Measurements from ENCODE around the gene WDFY4. TPM values are rescaled to one million over a fixed set of nuclear protein-coding genes. Genes with fewer than 3 reads are reported as not detected.

WDFY4 gene
- polyA plus RNA-seq, 1 donor (not counting 4 experiments of a cell fraction or from before 2014, with no cell fraction given) = 0.04 TPM

- Histone ChIP-seq H3K4me1 (ENCODE audit: control insufficient read depth, extremely low read depth, insufficient read depth, low read length) (no peaks in the 10 kb centered on the region), H3K9me3 (ENCODE audit: control insufficient read depth, low read depth, low read length) (no peaks in the 10 kb centered on the region), H3K4me3 (ENCODE audit: control insufficient read depth in 2 of 3, extremely low read depth in 1 of 3, insufficient read depth in 2 of 3, low read depth in 1 of 3, low read length in 3 of 3) (no peak overlapping the region), H4K20me1 (ENCODE audit: control insufficient read depth, extremely low read depth, insufficient read depth, low read length) (no peaks in the 10 kb centered on the region), H3K27me3 (ENCODE audit: control insufficient read depth, extremely low read depth, insufficient read depth, low read length) (no peaks in the 10 kb centered on the region), H3K79me2 (ENCODE audit: control insufficient read depth, insufficient read depth, low read length) (no peaks in the 10 kb centered on the region), H3K9me1 (ENCODE audit: control insufficient read depth, extremely low read depth, insufficient read depth, low read length) (no peaks in the 10 kb centered on the region), H3K27ac (ENCODE audit: control insufficient read depth, insufficient read depth, low read length) (no peak overlapping the region), H3K36me3 (ENCODE audit: control insufficient read depth in 2 of 2, extremely low read depth in 1 of 2, insufficient read depth in 2 of 2, low read length in 2 of 2) (no peaks in the 10 kb centered on the region), H3K4me2 (ENCODE audit: control insufficient read depth, extremely low read depth, insufficient read depth, low read depth, low read length) (no peak overlapping the region), H2AFZ (ENCODE audit: control insufficient read depth, low read length) (no peak overlapping the region), H3K9ac (ENCODE audit: control insufficient read depth, extremely low read depth, insufficient read depth, low read length) (no peak overlapping the region)
- DNase-seq (ENCODE audit: low read depth, low spot score) (no peak), FAIRE-seq (no peak)
- dilution Hi-C loops (cut with MboI; ENCODE audit: extremely low pct_ligation_motif_present, low sequenced_read_pairs) = no loop called here
- TF ChIP-seq CTCF (optimal IDR thresholded peaks at IDR 0.05 in 1 of 3, IDR thresholded peaks at IDR 0.05 in 1 of 3, conservative IDR thresholded peaks at IDR 0.05 in 1 of 3; ENCODE audit: extremely low read depth in 1 of 3, insufficient read depth in 2 of 3, low read length in 3 of 3) (no peak), EZH2 (IDR thresholded peaks at IDR 0.05; ENCODE audit: low read length) (no peak)
Observed at GRCh38 chr10:49007129-49007528, 322.5 kb downstream of the WDFY4 start.

- H3K4me3 ChIP-seq (ENCODE audit: control insufficient read depth in 2 of 3, extremely low read depth in 1 of 3, insufficient read depth in 2 of 3, low read depth in 1 of 3, low read length in 3 of 3) = no peak overlapping the region
- no peak overlapping the region for H3K4me2 ChIP-seq (ENCODE audit: control insufficient read depth, extremely low read depth, insufficient read depth, low read depth, low read length)
- no peaks in the 10 kb centered on the region for H3K9me3 ChIP-seq (ENCODE audit: control insufficient read depth, low read depth, low read length)
- H2AFZ ChIP-seq (ENCODE audit: control insufficient read depth, low read length) = no peak overlapping the region
- H3K36me3 ChIP-seq (ENCODE audit: control insufficient read depth in 2 of 2, extremely low read depth in 1 of 2, insufficient read depth in 2 of 2, low read length in 2 of 2) = no peaks in the 10 kb centered on the region
- H3K4me1 ChIP-seq (ENCODE audit: control insufficient read depth, extremely low read depth, insufficient read depth, low read length) = no peaks in the 10 kb centered on the region
- no peak overlapping the region for H3K9ac ChIP-seq (ENCODE audit: control insufficient read depth, extremely low read depth, insufficient read depth, low read length)
- no peak for TF ChIP-seq EZH2 (IDR thresholded peaks at IDR 0.05; ENCODE audit: low read length)
- TF ChIP-seq CTCF (optimal IDR thresholded peaks at IDR 0.05 in 1 of 3, IDR thresholded peaks at IDR 0.05 in 1 of 3, conservative IDR thresholded peaks at IDR 0.05 in 1 of 3; ENCODE audit: extremely low read depth in 1 of 3, insufficient read depth in 2 of 3, low read length in 3 of 3) = no peak
- no peak overlapping the region for H3K27ac ChIP-seq (ENCODE audit: control insufficient read depth, insufficient read depth, low read length)
- dilution Hi-C loops (cut with MboI; ENCODE audit: extremely low pct_ligation_motif_present, low sequenced_read_pairs) = no loop called here
- FAIRE-seq (no peak), DNase-seq (ENCODE audit: low read depth, low spot score) (no peak)
- H3K27me3 ChIP-seq (ENCODE audit: control insufficient read depth, extremely low read depth, insufficient read depth, low read length) = no peaks in the 10 kb centered on the region
- H3K9me1 ChIP-seq (ENCODE audit: control insufficient read depth, extremely low read depth, insufficient read depth, low read length) = no peaks in the 10 kb centered on the region
- H4K20me1 ChIP-seq (ENCODE audit: control insufficient read depth, extremely low read depth, insufficient read depth, low read length) = no peaks in the 10 kb centered on the region
- no peaks in the 10 kb centered on the region for H3K79me2 ChIP-seq (ENCODE audit: control insufficient read depth, insufficient read depth, low read length)
Observed at GRCh38 chr10:49008091-49008490, 323.4 kb downstream of the WDFY4 start.

Data from keratinocyte (primary cell).